Thoracic aorta (tissue), 2 donors: ENCODE measurements around the gene RBP4. TPM values are rescaled to one million over a fixed set of nuclear protein-coding genes. Genes with fewer than 3 reads are reported as not detected.

ENCODE experiments used
- ATAC-seq: fragments of 150-250 bp; one replicate; pipeline ENCODE4 v1.8.0; 2017; ENCODE audit warnings: low read depth; ENCODE audit not compliant: insufficient number of reproducible peaks, low FRiP score
- DNase-seq: peaks from one replicate; pipeline ENCODE4 v3.0.0-alpha.2; 2020; ENCODE audit warnings: low spot score
- H3K27ac ChIP-seq, 2 donors: fragments of 200-600 bp; sonication (generic); 1 replicate in 1 of 2; 2 replicates in 1 of 2; pipeline ENCODE4 v1.5.1; 2016; ENCODE audit warnings: mild to moderate bottlenecking in 2 of 2, moderate library complexity in 2 of 2
- H3K27me3 ChIP-seq: fragments of 200-600 bp; sonication (generic); replicated peaks from 2 replicates; pipeline ENCODE4 v1.6.0; 2016; ENCODE audit warnings: mild to moderate bottlenecking; ENCODE audit not compliant: insufficient read depth
- H3K36me3 ChIP-seq: fragments of 200-600 bp; sonication (generic); one replicate; pipeline ENCODE4 v1.5.1; 2016
- H3K4me1 ChIP-seq, 2 donors: fragments of 200-600 bp; sonication (generic); 1 replicate in 1 of 2; 2 replicates in 1 of 2; pipeline versions ENCODE4 v1.5.1 to v1.6.0; 2016; ENCODE audit warnings: low read depth in 2 of 2, mild to moderate bottlenecking in 1 of 2; ENCODE audit not compliant: control insufficient read depth in 1 of 2
- H3K4me3 ChIP-seq: fragments of 200-600 bp; sonication (generic); 2 replicates; pipeline ENCODE4 v1.5.1; 2016; ENCODE audit warnings: mild to moderate bottlenecking
- H3K9me3 ChIP-seq: fragments of 200-600 bp; sonication (generic); 2 replicates; pipeline ENCODE4 v1.5.1; 2016
- CTCF ChIP-seq: fragments of 200-600 bp; sonication (generic); IDR thresholded peaks from one replicate; pipeline ENCODE4 v1.5.1; 2019; ENCODE audit warnings: antibody characterized with exemption
- total RNA-seq, 2 donors: library from RNA; depleted of rRNA; stranded (reverse); fragments of >200 nt; gene quantifications; one replicate each; pipeline versions ENCODE4 v1.1.0 to v1.2.3, GENCODE V29; 2016

The RBP4 gene
- total RNA-seq = 10 to 100 TPM; 23.1 to 23.3 TPM

DNA sequence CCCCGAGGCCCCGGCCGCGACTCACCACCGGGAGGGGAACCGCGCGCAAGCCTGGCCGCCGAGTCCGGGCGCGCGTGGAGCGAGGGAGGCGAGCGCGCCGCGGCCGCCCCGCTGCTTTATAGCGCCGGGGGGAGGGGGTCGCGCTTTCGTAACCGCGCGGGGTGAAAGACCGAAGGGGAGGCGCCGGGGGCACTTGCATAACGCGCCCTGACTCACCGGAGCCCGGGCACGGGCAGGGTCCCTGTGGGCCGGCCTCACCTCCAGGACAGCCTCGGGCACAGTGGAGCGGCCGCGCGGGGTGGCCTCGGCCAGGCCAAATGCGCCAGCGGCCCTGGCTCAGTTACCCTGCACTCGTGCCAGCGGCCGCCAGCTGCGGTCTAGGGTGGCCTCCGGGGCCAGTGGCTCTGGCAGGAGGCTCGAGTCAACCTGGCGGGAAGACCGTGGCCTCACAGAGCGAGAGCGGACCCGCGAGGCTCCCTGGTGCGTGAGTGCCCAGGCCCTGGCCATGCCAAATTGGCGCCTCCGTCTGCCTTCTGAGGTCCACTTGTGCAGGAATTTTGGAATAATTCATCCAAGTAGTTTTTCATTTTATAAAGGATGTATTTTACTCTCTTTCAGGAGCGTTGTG is at the start of gene RBP4:
Gene RBP4 (minus strand): TSS at position 90 of the 628 bp plus-strand sequence. CDS start 207 bp downstream, outside the sequence.
- peaks cover 6 to 11% of the 10 kb centered on the region in 2 donors for H3K4me1 ChIP-seq
- no peaks in the 10 kb centered on the region for H3K36me3 ChIP-seq
- TF ChIP-seq CTCF = no peak
- H3K27ac ChIP-seq = no peak within 1 kb of the TSS
- no peaks in the 10 kb centered on the region for H3K27me3 ChIP-seq
- no peak for DNase-seq
- no peaks in the 10 kb centered on the region for H3K9me3 ChIP-seq
- ATAC-seq = no peak
- H3K4me3 ChIP-seq = peak within 1 kb of the TSS; percentile 70

DNA sequence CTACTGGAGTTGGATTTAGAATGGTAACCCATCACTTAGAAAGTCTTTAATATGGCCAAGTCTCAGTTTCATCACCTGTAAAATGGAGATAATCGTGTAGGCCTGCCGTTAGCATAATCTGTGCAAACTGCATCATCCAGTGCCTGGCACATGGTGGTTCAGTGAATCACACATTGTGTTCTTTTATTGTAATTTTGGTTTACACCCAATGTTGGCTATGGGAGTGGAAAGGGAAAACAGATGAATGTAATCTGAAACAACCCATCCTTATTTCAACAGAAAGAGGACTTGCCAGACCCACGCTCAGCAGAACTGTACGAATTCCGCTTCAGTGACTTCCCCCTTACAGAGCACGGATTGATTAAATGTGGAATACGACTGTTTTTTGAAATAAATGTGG is 38.8 kb upstream of the RBP4 start:
- no peaks in the 10 kb centered on the region for H3K27me3 ChIP-seq
- H3K4me1 ChIP-seq = no peaks in the 10 kb centered on the region
- H3K9me3 ChIP-seq = no peaks in the 10 kb centered on the region
- no peak for DNase-seq
- H3K27ac ChIP-seq = no peak overlapping the region
- no peaks in the 10 kb centered on the region for H3K36me3 ChIP-seq
- H3K4me3 ChIP-seq = no peak overlapping the region
- TF ChIP-seq CTCF = no peak
- ATAC-seq = no peak

DNA sequence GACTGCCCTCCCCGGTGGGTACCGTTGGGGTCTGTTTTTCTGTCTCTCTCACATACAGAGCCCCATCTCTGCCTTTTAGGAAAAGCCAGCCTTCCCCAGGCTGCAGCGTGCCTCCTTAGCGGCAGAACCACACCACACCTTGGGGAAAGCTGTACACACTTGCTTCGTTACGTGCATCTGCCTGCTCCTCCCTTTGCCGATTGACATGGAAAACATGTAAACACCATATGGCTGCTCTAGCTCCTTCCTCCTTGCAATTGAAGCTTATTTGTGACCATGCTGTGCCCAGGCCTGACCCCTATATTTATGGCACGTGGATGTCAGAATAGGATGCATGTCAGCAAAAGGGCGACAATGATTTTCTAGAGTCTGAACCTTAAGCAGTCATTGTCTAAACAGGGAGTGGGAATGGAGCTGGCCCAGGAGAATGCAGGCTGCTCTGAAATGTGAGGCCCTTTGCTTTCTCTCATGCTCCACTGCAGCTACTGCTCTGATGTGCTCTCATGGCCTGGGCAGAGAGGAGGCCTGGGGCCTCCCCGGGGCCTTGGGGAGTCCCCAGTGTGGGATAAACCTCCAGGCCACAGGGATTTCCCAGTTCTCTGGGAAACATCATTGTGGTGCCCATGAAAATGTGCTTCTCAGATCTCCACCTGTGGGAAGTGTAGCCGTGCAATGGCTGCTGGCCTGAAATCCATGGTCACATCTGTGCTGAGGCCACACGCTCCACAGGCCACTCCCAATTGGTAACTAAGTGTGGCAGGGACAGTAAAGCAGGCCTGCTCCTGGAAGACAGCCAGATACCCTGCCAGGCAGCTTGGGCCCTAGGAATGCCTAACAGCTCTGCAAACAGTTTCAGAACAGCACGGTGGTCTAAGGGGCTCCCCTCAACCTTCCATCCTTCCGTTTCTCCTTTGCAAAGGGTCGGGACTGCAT is 29.9 kb upstream of the RBP4 start:
- no peaks in the 10 kb centered on the region for H3K9me3 ChIP-seq
- no peaks in the 10 kb centered on the region for H3K27me3 ChIP-seq
- ATAC-seq (no peak), DNase-seq (no peak)
- no peaks in the 10 kb centered on the region for H3K4me1 ChIP-seq
- no peaks in the 10 kb centered on the region for H3K36me3 ChIP-seq
- H3K27ac ChIP-seq = no peak overlapping the region
- no peak for TF ChIP-seq CTCF
- H3K4me3 ChIP-seq = no peak overlapping the region

- Histone ChIP-seq H3K36me3 (no peaks in the 10 kb centered on the region), H3K27me3 (no peaks in the 10 kb centered on the region), H3K9me3 (no peaks in the 10 kb centered on the region), H3K27ac (no peak overlapping the region), H3K4me1 (no peaks in the 10 kb centered on the region), H3K4me3 (no peak overlapping the region)
- ATAC-seq (no peak), DNase-seq (no peak)
- no peak for TF ChIP-seq CTCF
These were observed 28.7 kb upstream of the RBP4 start for GRCh38 chr10:93629647-93630305.

- Histone ChIP-seq H3K9me3 (no peaks in the 10 kb centered on the region), H3K4me1 (no peaks in the 10 kb centered on the region), H3K4me3 (no peak overlapping the region), H3K27ac (no peak overlapping the region), H3K27me3 (no peaks in the 10 kb centered on the region), H3K36me3 (no peaks in the 10 kb centered on the region)
- no peak for TF ChIP-seq CTCF
- ATAC-seq = no peak
- no peak for DNase-seq
These were observed 27.8 kb upstream of the RBP4 start for GRCh38 chr10:93628858-93629257.
